HG03108 (cell line): ENCODE results near the gene FOXF1.

Experiments used
- ATAC-seq: cut with Tn5 transposase; IDR thresholded peaks from one replicate; pipeline ENCODE4 v1.9.1; 2021; ENCODE audit warnings: moderate library complexity; ENCODE audit not compliant: unreplicated experiment

The FOXF1 gene

GRCh38 chr16:86510465-86511261 lies at the start of gene FOXF1:
Gene FOXF1 (plus strand): TSS chr16:86510527. CDS start chr16:86510570, 43 bp downstream.
- ATAC-seq: no peak

- no peak for ATAC-seq
These were observed 49.3 kb upstream of the FOXF1 start for GRCh38 chr16:86461037-86461436.

- no peak for ATAC-seq
These were observed 47.8 kb upstream of the FOXF1 start for GRCh38 chr16:86462334-86463084.

- no peak for ATAC-seq
These were observed 46.3 kb upstream of the FOXF1 start for GRCh38 chr16:86464044-86464443.

GRCh38 chr16:86465434-86465833 lies 44.9 kb upstream of the FOXF1 start:
- no peak for ATAC-seq

GRCh38 chr16:86466696-86467406 lies 43.5 kb upstream of the FOXF1 start:
- ATAC-seq: no peak

GRCh38 chr16:86467490-86467889 lies 42.8 kb upstream of the FOXF1 start:
- no peak for ATAC-seq

- ATAC-seq: no peak
These were observed 39.4 kb upstream of the FOXF1 start for GRCh38 chr16:86470964-86471363.

GRCh38 chr16:86471896-86472295 lies 38.4 kb upstream of the FOXF1 start:
- no peak for ATAC-seq

GRCh38 chr16:86472366-86472765 lies 38.0 kb upstream of the FOXF1 start:
- ATAC-seq: no peak

- ATAC-seq: no peak
These were observed 33.3 kb upstream of the FOXF1 start for GRCh38 chr16:86476956-86477534.

GRCh38 chr16:86477642-86478041 lies 32.7 kb upstream of the FOXF1 start:
- ATAC-seq: no peak

- ATAC-seq: no peak
These were observed 31.5 kb upstream of the FOXF1 start for GRCh38 chr16:86478779-86479178.

GRCh38 chr16:86479419-86479818 lies 30.9 kb upstream of the FOXF1 start:
- ATAC-seq: no peak

- no peak for ATAC-seq
These were observed 29.9 kb upstream of the FOXF1 start for GRCh38 chr16:86480444-86480843.

- ATAC-seq: no peak
These were observed 28.7 kb upstream of the FOXF1 start for GRCh38 chr16:86481607-86482006.

- ATAC-seq: no peak
These were observed 26.1 kb upstream of the FOXF1 start for GRCh38 chr16:86484240-86484639.

- no peak for ATAC-seq
These were observed 24.6 kb upstream of the FOXF1 start for GRCh38 chr16:86485746-86486145.

- no peak for ATAC-seq
These were observed 19.3 kb upstream of the FOXF1 start for GRCh38 chr16:86490859-86491639.

- ATAC-seq: no peak
These were observed 18.7 kb upstream of the FOXF1 start for GRCh38 chr16:86491640-86492023.
